ENCODE results near the gene GTF2A1L.
"Not testable (repeated sequence)": the region's sequence is repeated elsewhere in the genome, so short reads cannot be mapped to it uniquely, and the experiment has no call there.

The GTF2A1L gene, protein sequence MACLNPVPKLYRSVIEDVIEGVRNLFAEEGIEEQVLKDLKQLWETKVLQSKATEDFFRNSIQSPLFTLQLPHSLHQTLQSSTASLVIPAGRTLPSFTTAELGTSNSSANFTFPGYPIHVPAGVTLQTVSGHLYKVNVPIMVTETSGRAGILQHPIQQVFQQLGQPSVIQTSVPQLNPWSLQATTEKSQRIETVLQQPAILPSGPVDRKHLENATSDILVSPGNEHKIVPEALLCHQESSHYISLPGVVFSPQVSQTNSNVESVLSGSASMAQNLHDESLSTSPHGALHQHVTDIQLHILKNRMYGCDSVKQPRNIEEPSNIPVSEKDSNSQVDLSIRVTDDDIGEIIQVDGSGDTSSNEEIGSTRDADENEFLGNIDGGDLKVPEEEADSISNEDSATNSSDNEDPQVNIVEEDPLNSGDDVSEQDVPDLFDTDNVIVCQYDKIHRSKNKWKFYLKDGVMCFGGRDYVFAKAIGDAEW

DNA sequence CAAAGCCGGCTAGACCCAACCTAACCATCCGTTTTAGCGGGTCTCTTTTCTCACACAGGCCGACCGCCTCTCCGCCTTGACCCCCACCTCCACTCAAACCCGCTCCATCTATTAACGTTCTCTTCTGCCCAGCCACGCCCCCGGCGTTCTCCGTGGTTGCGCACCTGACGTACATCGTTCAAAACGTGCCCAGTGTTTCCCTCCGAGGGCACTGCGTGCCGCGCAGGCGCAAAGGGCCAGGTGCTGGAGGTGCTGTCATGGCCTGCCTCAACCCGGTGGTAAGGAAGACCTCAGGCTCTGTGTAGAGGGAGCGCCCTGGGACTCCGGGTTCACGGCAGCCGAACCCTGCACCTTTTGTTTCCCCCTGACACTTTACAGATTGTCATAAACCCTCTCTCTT, at the start of gene GTF2A1L:
Gene GTF2A1L (plus strand): TSS at position 239 of the 400 bp plus-strand sequence. CDS start 19 bp downstream, at position 258.
- DNase-seq (ENCODE audit: low read depth in 2 of 2): no peak

GRCh38 chr2:48568547-48568946, 49.1 kb upstream of the GTF2A1L start:
- DNase-seq (ENCODE audit: low read depth in 2 of 2): no peak

DNA sequence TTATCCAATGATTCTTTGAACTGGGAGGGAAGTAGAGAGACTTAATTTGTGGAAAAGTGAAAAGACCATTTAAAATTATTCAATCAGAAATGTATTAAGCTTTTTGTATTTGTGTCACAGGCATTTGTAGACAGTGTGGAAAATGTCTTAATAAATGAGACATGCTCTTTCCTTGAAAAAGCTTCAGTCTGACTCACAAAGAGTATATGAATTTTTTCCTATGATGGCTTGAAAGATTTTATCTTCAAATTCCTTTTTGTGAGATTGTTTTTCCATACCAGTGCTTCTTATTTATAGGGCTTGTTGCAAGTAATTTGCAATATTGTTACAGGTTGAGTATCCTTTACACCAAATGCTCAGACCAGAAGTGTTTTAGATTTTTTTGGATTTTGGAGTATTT, 48.2 kb upstream of the GTF2A1L start:
- no peak for DNase-seq (ENCODE audit: low read depth in 2 of 2)

DNA sequence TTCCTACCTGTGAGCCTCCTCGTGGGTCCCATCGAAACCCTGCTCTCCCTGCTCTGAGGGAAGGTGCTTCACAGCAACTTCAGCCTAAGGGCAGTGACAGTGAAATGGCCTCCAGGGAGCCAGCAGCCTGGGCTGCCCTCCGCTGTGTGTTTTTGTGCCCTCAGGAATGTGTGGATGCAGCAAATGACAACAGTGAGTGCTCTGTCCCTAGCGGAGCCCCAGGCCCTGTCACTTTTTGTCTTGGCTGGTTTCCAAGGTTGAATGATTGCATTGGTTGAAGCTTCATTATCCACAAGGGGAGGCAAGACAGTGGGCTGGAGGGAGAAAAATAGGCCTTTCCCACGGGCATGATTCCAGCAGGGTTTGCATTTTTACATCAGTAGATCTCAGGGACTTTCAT, 44.8 kb upstream of the GTF2A1L start:
- DNase-seq (ENCODE audit: low read depth in 2 of 2): no peak

- no peak for DNase-seq (ENCODE audit: low read depth in 2 of 2)
Observed at GRCh38 chr2:48574353-48575287, 43.0 kb upstream of the GTF2A1L start.

DNA sequence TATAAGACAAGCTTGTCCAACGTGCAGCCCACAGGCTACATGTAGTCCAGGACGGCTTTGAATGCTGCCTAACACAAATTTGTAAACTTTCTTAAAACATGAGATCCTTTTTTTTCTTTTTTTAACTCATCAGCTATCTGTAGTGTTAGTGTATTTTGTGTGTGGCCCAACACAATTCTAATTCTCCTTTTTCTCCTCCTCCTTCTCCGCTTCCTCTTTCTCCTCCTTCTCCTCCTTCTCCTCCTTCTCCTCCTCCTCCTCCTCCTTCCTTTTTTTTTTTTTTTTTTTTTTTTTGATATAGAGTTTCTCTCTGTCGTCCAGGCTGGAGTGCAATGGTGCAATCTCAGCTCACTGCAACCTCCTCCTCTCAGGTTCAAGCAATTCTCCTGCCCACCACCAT, 39.3 kb upstream of the GTF2A1L start:
- DNase-seq (ENCODE audit: low read depth in 2 of 2): no peak

GRCh38 chr2:48583961-48584360, 33.7 kb upstream of the GTF2A1L start:
- no peak for DNase-seq (ENCODE audit: low read depth in 2 of 2)

DNA sequence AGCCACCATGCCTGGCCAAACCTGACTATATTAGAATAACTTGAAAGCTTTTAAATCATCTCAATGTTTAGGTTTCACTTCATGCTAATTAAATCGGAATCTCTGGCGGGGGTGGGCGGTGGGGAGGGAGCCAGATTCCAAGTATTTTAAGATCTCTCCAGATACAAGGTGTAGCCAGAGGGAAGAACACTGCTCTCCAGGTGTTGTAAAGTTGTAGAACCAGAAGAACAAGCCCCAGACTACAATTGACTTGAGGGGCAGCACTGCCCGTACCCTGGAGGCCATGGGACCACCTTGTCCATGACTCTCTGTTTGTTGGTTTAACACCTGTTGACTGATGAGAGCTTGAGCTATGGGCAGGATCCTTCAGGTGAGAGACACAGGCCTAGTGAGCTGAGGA, 33.1 kb upstream of the GTF2A1L start:
- no peak for DNase-seq (ENCODE audit: low read depth in 2 of 2)

DNA sequence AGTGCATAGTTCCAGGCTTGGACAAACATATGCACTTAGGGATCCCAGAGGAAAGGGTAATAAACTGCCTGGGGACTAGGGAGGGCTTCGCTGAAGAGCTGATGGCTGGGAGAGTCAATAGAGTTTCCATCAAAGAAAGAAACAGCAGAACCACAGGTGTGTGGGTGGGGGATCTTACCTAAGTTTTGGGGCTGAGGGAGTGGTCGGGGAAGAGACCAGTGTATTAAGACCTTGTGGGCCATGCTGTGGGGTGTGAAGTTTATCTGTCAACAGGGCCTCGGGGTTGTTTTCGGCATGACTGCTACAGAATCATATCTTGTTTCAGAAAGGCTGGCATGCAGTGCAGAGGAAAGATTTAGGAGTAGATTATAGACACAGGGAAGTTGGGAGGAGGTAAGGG, 31.2 kb upstream of the GTF2A1L start:
- no peak for DNase-seq (ENCODE audit: low read depth in 2 of 2)

- no peak for DNase-seq (ENCODE audit: low read depth in 2 of 2)
Observed at GRCh38 chr2:48587560-48587959, 30.1 kb upstream of the GTF2A1L start.

- no peak for DNase-seq (ENCODE audit: low read depth in 2 of 2)
Observed at GRCh38 chr2:48587961-48588360, 29.7 kb upstream of the GTF2A1L start.

- no peak for DNase-seq (ENCODE audit: low read depth in 2 of 2)
Observed at GRCh38 chr2:48588745-48589144, 28.9 kb upstream of the GTF2A1L start.

DNA sequence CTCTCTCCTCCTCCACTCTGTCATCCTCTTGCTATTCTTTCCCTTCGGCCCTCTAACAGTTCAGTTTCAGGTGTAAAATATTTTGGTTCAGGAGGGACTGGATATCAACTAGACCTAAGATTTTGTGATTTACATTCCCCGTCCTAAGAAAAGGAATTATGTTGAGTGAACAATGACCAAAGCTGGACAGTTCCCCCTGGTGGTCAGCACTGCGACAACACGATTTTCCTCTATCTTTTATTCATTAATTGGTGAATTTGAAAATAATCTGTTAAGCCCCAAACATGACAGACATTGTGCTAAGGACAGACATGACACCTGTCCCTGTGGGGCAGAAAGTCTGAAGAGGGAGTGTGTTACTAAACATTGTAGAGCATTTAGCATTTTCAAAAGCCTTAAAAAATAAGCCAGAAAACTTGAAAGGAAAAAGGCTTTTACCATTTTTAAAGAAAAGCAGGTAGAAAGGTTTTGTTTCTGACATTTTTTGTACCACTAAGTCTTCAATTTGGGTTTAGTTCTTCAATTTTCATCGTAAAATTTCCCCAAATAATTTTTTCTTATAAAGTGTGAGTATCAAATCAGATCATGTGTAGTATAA, 28.4 kb upstream of the GTF2A1L start:
- DNase-seq (ENCODE audit: low read depth in 2 of 2): no peak

DNA sequence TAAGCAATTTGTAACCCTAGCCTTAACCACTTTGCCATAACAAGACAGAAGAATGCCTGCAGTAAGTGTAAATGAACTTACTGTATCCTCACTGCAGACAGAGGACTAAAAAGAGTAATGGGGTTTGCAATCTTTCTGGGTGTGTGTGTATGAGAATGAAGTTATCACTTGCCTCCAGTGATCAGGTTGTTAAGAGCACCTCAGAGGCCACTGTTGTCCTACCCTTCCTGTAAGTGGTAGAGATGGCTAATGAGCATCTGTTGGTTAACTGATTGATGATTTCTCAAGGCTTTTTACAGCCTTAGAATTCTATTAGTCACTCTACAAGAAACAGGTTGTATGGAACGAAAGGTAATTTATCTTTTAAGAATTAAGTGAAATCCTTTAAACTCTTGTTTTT, 27.6 kb upstream of the GTF2A1L start:
- DNase-seq (ENCODE audit: low read depth in 2 of 2): no peak

GRCh38 chr2:48592067-48592466, 25.6 kb upstream of the GTF2A1L start:
- DNase-seq (ENCODE audit: low read depth in 2 of 2): no peak

DNA sequence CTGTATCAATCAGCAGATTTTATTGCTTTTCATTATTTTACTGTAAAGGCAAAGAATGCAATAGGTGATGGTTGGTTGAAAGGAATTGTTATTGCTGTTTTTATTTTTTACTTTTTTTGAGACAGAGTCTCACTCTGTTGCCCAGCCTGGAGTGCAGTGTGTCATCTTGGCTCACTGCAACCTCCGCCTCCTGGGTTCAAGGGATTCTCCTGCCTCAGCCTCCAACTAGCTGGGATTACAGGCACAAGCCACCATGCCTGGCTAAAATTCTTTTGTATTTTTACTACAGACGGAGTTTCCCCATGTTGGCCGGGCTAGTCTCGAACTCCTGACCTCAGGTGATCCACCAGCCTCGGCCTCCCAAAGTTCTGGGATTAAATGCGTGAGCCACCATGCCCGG, 20.9 kb upstream of the GTF2A1L start:
- DNase-seq (ENCODE audit: low read depth in 2 of 2): not testable (repeated sequence)

GRCh38 chr2:48597492-48597891, 20.2 kb upstream of the GTF2A1L start:
- DNase-seq (ENCODE audit: low read depth in 2 of 2): no peak

DNA sequence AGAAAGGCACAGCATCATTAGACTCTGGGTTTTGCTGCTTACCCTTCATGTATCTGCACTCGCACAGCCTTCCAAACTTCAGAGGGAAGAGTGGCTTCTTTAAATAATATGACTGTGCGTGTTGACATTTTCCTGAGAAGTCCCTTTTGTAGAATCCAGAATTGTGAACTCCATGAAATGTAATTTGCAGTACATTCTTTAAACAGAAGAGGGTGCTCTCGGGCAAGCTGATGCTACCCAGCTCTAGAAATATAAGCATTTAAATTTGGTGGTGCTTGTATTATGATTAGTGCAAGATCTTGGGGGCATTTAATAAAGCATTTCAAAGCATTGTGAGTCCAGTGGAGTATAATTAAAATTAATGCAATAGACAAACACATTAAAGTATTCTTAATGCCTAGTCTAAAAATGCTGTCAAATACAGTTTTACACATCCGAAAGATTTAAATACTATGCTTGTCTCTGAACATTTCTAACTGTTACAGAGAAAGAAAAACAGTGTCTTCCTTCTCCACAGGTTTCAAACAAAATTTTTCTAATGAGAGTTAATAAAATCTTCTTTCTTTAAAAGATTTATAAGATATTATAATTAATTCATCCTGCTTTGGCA, 17.3 kb upstream of the GTF2A1L start:
- DNase-seq (ENCODE audit: low read depth in 2 of 2): no peak

- no peak for DNase-seq (ENCODE audit: low read depth in 2 of 2)
Observed at GRCh38 chr2:48600917-48601316, 16.7 kb upstream of the GTF2A1L start.

DNA sequence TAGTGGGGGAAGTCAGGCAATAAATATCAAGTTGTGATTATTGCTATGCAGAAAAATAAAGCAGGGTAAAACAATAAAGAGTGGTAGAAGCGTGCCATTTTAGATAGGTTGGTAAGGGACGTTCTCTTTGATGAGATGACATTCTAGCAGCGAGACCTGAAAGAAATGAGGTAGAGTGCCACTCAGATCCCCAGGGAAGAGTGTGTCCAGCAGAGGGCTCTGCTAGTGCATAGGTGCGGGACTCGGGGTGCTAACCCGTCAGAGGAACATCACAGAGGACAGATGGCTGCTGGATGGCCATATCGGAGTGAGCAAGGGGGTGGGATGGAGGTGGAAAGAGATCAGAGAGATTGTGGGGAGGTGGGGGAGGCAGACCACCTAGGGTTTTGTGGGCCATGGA, 16.3 kb upstream of the GTF2A1L start:
- no peak for DNase-seq (ENCODE audit: low read depth in 2 of 2)

DNA sequence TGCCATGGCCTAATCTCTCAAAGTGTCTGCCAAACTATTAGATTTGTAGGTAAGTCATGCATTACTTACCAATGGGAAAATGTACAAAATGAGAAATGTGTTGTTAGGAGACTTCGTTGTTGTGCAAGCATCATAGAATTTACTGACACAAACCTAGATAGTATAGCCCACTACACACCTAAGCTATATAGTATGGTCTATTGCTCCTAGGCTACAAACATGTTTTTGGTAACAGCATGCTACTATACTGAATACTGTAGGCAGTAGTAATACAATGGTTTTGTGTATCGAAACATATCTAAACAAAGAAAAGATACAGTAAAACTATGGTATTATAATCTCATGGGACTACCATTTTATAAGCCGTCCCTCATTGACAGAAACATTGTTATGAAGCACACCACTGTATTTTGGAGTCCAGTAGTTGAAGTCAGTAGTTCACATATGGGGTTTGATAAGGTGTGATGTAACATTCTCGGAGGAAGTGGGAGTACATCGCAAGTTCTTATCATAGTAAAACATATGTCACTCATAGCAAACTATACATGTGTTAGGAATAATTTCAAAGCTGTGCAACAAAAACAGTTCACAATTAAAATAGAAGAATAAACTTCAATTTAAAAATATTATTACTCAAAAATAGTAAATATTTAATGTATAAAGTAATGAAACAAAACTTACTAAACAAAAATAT, 12.0 kb upstream of the GTF2A1L start:
- no peak for DNase-seq (ENCODE audit: low read depth in 2 of 2)

Data from stimulated activated CD4-positive, alpha-beta T cell treated with anti-CD3 and anti-CD28 coated beads, Interleukin-1b, Interleukin-23, amount 100 ng/mL, for 1 hour (primary cell).